ENCODE data around the gene OMP.

DNA sequence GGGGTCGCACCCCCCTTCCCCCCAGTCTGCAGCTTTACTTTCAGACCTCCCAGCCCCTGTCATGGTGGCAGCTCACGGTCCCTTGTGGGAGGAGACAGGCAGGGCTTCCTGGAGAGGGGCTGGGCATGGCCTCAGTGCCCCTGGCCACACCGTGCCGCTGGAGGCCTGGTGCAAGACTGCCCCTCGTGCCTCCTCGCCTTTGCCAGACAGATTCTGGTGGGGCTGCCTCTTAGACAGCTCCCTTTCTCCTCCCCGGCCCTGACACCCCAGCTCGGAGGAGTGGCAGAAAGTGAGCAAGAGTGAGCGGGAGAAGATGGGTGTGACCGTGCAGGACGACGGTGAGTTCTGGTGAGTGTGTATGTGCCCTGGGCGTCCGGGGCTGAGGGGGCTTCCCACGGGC lies 13.3 kb downstream of the OMP start:
- TF ChIP-seq, protein P1, sequence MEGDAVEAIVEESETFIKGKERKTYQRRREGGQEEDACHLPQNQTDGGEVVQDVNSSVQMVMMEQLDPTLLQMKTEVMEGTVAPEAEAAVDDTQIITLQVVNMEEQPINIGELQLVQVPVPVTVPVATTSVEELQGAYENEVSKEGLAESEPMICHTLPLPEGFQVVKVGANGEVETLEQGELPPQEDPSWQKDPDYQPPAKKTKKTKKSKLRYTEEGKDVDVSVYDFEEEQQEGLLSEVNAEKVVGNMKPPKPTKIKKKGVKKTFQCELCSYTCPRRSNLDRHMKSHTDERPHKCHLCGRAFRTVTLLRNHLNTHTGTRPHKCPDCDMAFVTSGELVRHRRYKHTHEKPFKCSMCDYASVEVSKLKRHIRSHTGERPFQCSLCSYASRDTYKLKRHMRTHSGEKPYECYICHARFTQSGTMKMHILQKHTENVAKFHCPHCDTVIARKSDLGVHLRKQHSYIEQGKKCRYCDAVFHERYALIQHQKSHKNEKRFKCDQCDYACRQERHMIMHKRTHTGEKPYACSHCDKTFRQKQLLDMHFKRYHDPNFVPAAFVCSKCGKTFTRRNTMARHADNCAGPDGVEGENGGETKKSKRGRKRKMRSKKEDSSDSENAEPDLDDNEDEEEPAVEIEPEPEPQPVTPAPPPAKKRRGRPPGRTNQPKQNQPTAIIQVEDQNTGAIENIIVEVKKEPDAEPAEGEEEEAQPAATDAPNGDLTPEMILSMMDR (IDR thresholded peaks at IDR 0.05; ENCODE audit: poor library complexity, severe bottlenecking), result no peak
- TF ChIP-seq, protein P2, sequence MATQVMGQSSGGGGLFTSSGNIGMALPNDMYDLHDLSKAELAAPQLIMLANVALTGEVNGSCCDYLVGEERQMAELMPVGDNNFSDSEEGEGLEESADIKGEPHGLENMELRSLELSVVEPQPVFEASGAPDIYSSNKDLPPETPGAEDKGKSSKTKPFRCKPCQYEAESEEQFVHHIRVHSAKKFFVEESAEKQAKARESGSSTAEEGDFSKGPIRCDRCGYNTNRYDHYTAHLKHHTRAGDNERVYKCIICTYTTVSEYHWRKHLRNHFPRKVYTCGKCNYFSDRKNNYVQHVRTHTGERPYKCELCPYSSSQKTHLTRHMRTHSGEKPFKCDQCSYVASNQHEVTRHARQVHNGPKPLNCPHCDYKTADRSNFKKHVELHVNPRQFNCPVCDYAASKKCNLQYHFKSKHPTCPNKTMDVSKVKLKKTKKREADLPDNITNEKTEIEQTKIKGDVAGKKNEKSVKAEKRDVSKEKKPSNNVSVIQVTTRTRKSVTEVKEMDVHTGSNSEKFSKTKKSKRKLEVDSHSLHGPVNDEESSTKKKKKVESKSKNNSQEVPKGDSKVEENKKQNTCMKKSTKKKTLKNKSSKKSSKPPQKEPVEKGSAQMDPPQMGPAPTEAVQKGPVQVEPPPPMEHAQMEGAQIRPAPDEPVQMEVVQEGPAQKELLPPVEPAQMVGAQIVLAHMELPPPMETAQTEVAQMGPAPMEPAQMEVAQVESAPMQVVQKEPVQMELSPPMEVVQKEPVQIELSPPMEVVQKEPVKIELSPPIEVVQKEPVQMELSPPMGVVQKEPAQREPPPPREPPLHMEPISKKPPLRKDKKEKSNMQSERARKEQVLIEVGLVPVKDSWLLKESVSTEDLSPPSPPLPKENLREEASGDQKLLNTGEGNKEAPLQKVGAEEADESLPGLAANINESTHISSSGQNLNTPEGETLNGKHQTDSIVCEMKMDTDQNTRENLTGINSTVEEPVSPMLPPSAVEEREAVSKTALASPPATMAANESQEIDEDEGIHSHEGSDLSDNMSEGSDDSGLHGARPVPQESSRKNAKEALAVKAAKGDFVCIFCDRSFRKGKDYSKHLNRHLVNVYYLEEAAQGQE (IDR thresholded peaks at IDR 0.05; ENCODE audit: borderline replicate concordance), result no peak
- TF ChIP-seq TAF1 (IDR thresholded peaks at IDR 0.05; ENCODE audit: low read depth) (no peak), EP300 (conservative IDR thresholded peaks at IDR 0.05; ENCODE audit: poor library complexity, severe bottlenecking) (no peak), POLR2AphosphoS5 (IDR thresholded peaks at IDR 0.05) (no peak), EZH2 (IDR thresholded peaks at IDR 0.05; ENCODE audit: borderline replicate concordance, insufficient read depth, low read length, poor library complexity, severe bottlenecking) (no peak)
